ENCODE measurements around the gene MESD. TPM values are rescaled to one million over a fixed set of nuclear protein-coding genes. Genes with fewer than 3 reads are reported as not detected.
A peak's percentile ranks its signal among the peaks of the same experiment; 100 is the strongest.

Gene MESD
- total RNA-seq, 1 experiment from 2014 or later: 33.0 TPM

GRCh38 chr15:80940331-80940730, 49.3 kb downstream of the MESD start:
- DNase-seq (ENCODE audit: low read depth): no peak

- DNase-seq (ENCODE audit: low read depth): no peak
Measured at GRCh38 chr15:80939216-80939615, 50.4 kb downstream of the MESD start.

- no peak for DNase-seq (ENCODE audit: low read depth)
Measured at GRCh38 chr15:80937718-80938117, 51.9 kb downstream of the MESD start.

- DNase-seq (ENCODE audit: low read depth): no peak
Measured at GRCh38 chr15:80936288-80937078, 53.1 kb downstream of the MESD start.

- DNase-seq (ENCODE audit: low read depth): peak; percentile 31
Measured at GRCh38 chr15:80934761-80935221, 54.8 kb downstream of the MESD start.

- no peak for DNase-seq (ENCODE audit: low read depth)
Measured at GRCh38 chr15:80932989-80933388, 56.6 kb downstream of the MESD start.

GRCh38 chr15:80932513-80932815, 57.2 kb downstream of the MESD start:
- no peak for DNase-seq (ENCODE audit: low read depth)

- DNase-seq (ENCODE audit: low read depth): no peak
Measured at GRCh38 chr15:80931721-80932512, 57.7 kb downstream of the MESD start.

- DNase-seq (ENCODE audit: low read depth): no peak
Measured at GRCh38 chr15:80931191-80931590, 58.4 kb downstream of the MESD start.

GRCh38 chr15:80929689-80930088, 59.9 kb downstream of the MESD start:
- DNase-seq (ENCODE audit: low read depth): peak; percentile 56

GRCh38 chr15:80929225-80929624, 60.4 kb downstream of the MESD start:
- DNase-seq (ENCODE audit: low read depth): peak; percentile 83

GRCh38 chr15:80926126-80926525, 63.5 kb downstream of the MESD start:
- DNase-seq (ENCODE audit: low read depth): no peak

- DNase-seq (ENCODE audit: low read depth): peak; percentile 77
Measured at GRCh38 chr15:80925597-80926059, 64.0 kb downstream of the MESD start.

- no peak for DNase-seq (ENCODE audit: low read depth)
Measured at GRCh38 chr15:80924278-80924677, 65.3 kb downstream of the MESD start.

- peak; percentile 17 for DNase-seq (ENCODE audit: low read depth)
Measured at GRCh38 chr15:80923668-80924067, 66.0 kb downstream of the MESD start.

GRCh38 chr15:80921736-80922410, 67.7 kb downstream of the MESD start:
- DNase-seq (ENCODE audit: low read depth): no peak

- DNase-seq (ENCODE audit: low read depth): no peak
Measured at GRCh38 chr15:80920271-80920699, 69.3 kb downstream of the MESD start.

GRCh38 chr15:80918196-80918783, 71.3 kb downstream of the MESD start:
- DNase-seq (ENCODE audit: low read depth): no peak

- DNase-seq (ENCODE audit: low read depth): no peak
Measured at GRCh38 chr15:80916056-80916455, 73.6 kb downstream of the MESD start.

- DNase-seq (ENCODE audit: low read depth): no peak
Measured at GRCh38 chr15:80915472-80915871, 74.1 kb downstream of the MESD start.

GRCh38 chr15:80913541-80913940, 76.1 kb downstream of the MESD start:
- DNase-seq (ENCODE audit: low read depth): no peak

- DNase-seq (ENCODE audit: low read depth): no peak
Measured at GRCh38 chr15:80912673-80913072, 76.9 kb downstream of the MESD start.
